Natural killer cell (primary cell): Measurements from ENCODE around the gene ZNF862. TPM values are rescaled to one million over a fixed set of nuclear protein-coding genes. Genes with fewer than 3 reads are reported as not detected.

ENCODE experiments used
- ATAC-seq, 3 donors: fragments of 150-1000 bp in 2 of 3; fragments of 200-7000 bp in 1 of 3; cut with Tn5 transposase; 1 replicate in 1 of 3; 2 replicates in 2 of 3; pipeline ENCODE4 v1.10.0; 2021; ENCODE audit warnings: mild to moderate bottlenecking in 2 of 3, moderate library complexity in 2 of 3
- DNase-seq, 2 donors: peaks; one replicate each; pipeline versions ENCODE4 v3.0.0 to v3.0.0-alpha.2; 2013 to 2021; ENCODE audit warnings: mixed read lengths in 1 of 2
- H3K27ac ChIP-seq: one replicate; pipeline ENCODE4 v1.5.1; 2013; ENCODE audit warnings: mild to moderate bottlenecking, low read length
- H3K27me3 ChIP-seq: one replicate; pipeline ENCODE4 v1.6.1; 2013; ENCODE audit warnings: low read length; ENCODE audit not compliant: control insufficient read depth, insufficient read depth
- H3K36me3 ChIP-seq: one replicate; pipeline ENCODE4 v1.6.1; 2013; ENCODE audit warnings: low read length; ENCODE audit not compliant: control insufficient read depth, insufficient read depth
- H3K4me1 ChIP-seq: one replicate; pipeline ENCODE4 v1.6.1; 2013; ENCODE audit warnings: low read length; ENCODE audit not compliant: control insufficient read depth, insufficient read depth
- H3K4me3 ChIP-seq: one replicate; pipeline ENCODE4 v1.5.1; 2013; ENCODE audit warnings: low read length
- H3K9me3 ChIP-seq: one replicate; pipeline ENCODE4 v1.6.1; 2013; ENCODE audit warnings: low read length; ENCODE audit not compliant: control insufficient read depth, insufficient read depth
- H3K27ac Mint-ChIP-seq, 2 donors: one replicate each; pipeline ENCODE4 v1.8.0; 2022; ENCODE audit warnings: mild to moderate bottlenecking in 2 of 2, mixed read lengths in 2 of 2, moderate library complexity in 1 of 2
- H3K27me3 Mint-ChIP-seq, 2 donors: one replicate each; pipeline ENCODE4 v1.8.0; 2022; ENCODE audit warnings: low read depth in 2 of 2, mixed read lengths in 2 of 2
- H3K36me3 Mint-ChIP-seq: one replicate; pipeline ENCODE4 v1.8.0; 2022; ENCODE audit warnings: mixed read lengths
- H3K4me1 Mint-ChIP-seq, 2 donors: one replicate each; pipeline ENCODE4 v1.8.0; 2022; ENCODE audit warnings: mixed read lengths in 2 of 2
- H3K4me3 Mint-ChIP-seq: one replicate; pipeline ENCODE4 v1.8.0; 2022; ENCODE audit warnings: mild to moderate bottlenecking, moderate library complexity, mixed read lengths
- H3K9me3 Mint-ChIP-seq, 2 donors: one replicate each; pipeline ENCODE4 v1.8.0; 2022; ENCODE audit warnings: mixed read lengths in 2 of 2
- WGBS: methylation state at CpG from one replicate; pipeline ENCODE4 v1.1.7; 2013; ENCODE audit warnings: missing lambda C conversion rate; ENCODE audit not compliant: insufficient coverage; 5-methylcytosine and 5-hydroxymethylcytosine counted together
- intact Hi-C: fragments of 100-400 bp; cut with micrococcal nuclease; formaldehyde crosslinking; loops from one replicate; pipeline ENCODE4 v1.14.2; 2022
- total RNA-seq, 4 donors: library from RNA; stranded (reverse); fragments of 120-200 nt in 1 of 4; gene quantifications; one replicate each; pipeline versions ENCODE4 v1.2.3 to v1.2.4, GENCODE V29; 2013 to 2022
- TF ChIP-seq, protein P1 (sequence below): fragments of 200-600 bp; IDR thresholded peaks from one replicate; pipeline ENCODE4 v1.8.0; 2022; ENCODE audit warnings: antibody characterized with exemption

ZNF862 gene
- total RNA-seq, 3 donors from 2014 or later (not counting 1 experiment from before 2014, with no cell fraction given), result 21.4 to 28.9 (median 21.7) TPM

DNA sequence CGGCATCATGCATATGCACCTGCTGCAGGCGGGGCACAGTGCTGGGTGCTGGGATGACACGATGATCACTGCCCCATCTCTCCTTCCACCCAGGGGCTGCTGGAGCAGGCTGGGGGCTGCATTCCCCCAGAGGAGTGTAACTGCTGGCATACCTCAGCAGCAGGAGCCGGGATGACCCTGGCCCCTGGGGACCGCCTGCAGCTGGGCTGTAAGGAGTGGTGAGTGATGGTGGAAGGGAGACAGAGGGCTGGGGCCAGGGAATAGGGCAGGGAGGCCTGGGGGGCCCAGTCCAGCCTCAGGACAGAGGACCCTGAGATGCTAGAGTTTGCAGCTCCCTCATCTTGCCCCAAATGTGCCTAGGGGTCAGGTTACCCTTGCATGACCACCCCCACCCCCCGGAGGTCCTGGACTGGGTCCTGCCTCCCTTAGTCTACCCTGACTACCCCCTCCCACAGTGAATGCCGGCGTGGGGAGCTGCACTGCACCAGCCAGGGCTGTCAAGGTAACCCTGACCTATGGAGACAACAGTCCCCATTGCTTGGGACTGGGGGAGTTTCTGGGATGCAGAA, 14.5 kb upstream of the ZNF862 start:
- H3K36me3 Mint-ChIP-seq, result no peaks in the 10 kb centered on the region
- 73% methylated on average over 8 of the region's 8 CpGs for WGBS
- no peaks in the 10 kb centered on the region for H3K9me3 Mint-ChIP-seq
- no peak overlapping the region for H3K4me3 Mint-ChIP-seq
- intact Hi-C loops, result no loop called here
- Histone ChIP-seq H3K36me3 (no peaks in the 10 kb centered on the region), H3K4me1 (no peaks in the 10 kb centered on the region), H3K9me3 (no peaks in the 10 kb centered on the region), H3K27ac (no peak overlapping the region), H3K27me3 (no peaks in the 10 kb centered on the region), H3K4me3 (no peak overlapping the region)
- ATAC-seq, result no peak
- H3K4me1 Mint-ChIP-seq, result no peaks in the 10 kb centered on the region
- no peak overlapping the region for H3K27ac Mint-ChIP-seq
- DNase-seq, result no peak
- no peaks in the 10 kb centered on the region for H3K27me3 Mint-ChIP-seq
- TF ChIP-seq, protein P1, sequence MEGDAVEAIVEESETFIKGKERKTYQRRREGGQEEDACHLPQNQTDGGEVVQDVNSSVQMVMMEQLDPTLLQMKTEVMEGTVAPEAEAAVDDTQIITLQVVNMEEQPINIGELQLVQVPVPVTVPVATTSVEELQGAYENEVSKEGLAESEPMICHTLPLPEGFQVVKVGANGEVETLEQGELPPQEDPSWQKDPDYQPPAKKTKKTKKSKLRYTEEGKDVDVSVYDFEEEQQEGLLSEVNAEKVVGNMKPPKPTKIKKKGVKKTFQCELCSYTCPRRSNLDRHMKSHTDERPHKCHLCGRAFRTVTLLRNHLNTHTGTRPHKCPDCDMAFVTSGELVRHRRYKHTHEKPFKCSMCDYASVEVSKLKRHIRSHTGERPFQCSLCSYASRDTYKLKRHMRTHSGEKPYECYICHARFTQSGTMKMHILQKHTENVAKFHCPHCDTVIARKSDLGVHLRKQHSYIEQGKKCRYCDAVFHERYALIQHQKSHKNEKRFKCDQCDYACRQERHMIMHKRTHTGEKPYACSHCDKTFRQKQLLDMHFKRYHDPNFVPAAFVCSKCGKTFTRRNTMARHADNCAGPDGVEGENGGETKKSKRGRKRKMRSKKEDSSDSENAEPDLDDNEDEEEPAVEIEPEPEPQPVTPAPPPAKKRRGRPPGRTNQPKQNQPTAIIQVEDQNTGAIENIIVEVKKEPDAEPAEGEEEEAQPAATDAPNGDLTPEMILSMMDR, result no peak

DNA sequence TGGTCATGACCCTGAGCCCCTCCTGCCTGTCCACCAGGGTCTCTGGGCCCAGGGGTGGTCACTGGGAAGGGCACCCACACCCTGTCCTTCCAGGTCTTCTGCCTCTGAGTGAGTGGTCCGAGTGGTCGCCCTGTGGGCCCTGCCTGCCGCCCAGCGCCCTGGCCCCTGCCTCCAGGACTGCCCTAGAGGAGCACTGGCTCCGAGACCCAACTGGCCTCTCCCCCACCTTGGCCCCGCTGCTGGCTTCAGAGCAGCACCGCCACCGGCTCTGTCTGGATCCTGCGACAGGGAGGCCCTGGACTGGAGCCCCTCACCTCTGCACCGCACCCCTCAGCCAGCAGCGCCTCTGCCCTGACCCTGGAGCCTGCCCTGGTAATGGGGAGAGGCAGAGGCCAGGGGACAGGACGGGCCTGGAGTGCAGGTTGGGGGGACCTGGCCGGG, 13.9 kb upstream of the ZNF862 start:
- Histone ChIP-seq H3K9me3 (no peaks in the 10 kb centered on the region), H3K4me1 (no peaks in the 10 kb centered on the region), H3K4me3 (no peak overlapping the region), H3K27me3 (no peaks in the 10 kb centered on the region), H3K36me3 (no peaks in the 10 kb centered on the region), H3K27ac (no peak overlapping the region)
- TF ChIP-seq, protein P1, result no peak
- ATAC-seq, result no peak
- Mint-ChIP-seq H3K9me3 (no peaks in the 10 kb centered on the region), H3K4me1 (no peaks in the 10 kb centered on the region), H3K27ac (no peak overlapping the region), H3K27me3 (no peaks in the 10 kb centered on the region), H3K4me3 (no peak overlapping the region), H3K36me3 (no peaks in the 10 kb centered on the region)
- no peak for DNase-seq
- WGBS, result 84% methylated on average over 13 of the region's 13 CpGs
- intact Hi-C loops, result no loop called here

DNA sequence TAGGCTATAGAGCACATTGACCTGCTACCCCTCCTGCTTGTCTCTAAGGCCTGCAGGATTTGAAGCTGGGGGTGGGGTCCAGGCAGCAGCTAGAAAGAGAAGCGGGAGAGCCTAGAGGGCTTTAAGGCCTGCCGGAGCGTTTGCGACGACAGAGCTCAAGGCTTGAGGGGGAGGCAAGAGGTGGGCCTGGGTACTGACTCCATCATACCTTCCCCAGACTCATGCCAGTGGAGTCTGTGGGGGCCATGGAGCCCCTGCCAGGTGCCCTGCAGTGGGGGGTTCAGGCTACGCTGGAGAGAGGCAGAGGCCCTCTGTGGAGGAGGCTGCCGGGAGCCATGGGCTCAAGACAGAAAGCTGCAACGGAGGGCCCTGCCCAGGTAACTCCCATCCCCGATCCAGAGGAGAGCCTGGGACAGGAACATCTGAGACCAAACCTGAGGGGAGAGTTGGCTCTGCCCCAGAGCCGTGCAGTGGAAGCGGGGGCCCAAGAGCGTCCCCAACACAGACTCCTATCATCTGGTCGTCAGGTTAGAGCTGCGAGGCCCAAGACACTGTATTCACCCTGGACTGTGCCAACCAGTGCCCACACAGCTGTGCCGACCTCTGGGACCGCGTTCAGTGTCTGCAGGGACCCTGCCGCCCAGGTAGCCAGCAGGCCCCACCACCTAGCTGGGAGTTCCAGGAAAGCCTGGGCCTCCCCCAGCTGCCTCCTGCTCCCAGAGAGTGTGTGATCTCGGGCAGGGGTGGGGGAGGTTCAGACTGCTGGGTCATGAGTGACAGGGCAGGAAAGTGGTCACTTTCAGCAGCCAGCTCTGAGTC, 13.2 kb upstream of the ZNF862 start:
- Histone ChIP-seq H3K4me3 (no peak overlapping the region), H3K27me3 (no peaks in the 10 kb centered on the region), H3K27ac (no peak overlapping the region), H3K9me3 (no peaks in the 10 kb centered on the region), H3K36me3 (no peaks in the 10 kb centered on the region), H3K4me1 (no peaks in the 10 kb centered on the region)
- no peaks in the 10 kb centered on the region for H3K4me1 Mint-ChIP-seq
- WGBS, result 93% methylated on average over 19 of the region's 19 CpGs
- TF ChIP-seq, protein P1, result no peak
- ATAC-seq (no peak), DNase-seq (no peak)
- H3K4me3 Mint-ChIP-seq, result no peak overlapping the region
- no peaks in the 10 kb centered on the region for H3K9me3 Mint-ChIP-seq
- intact Hi-C loops, result no loop called here
- H3K27me3 Mint-ChIP-seq, result no peaks in the 10 kb centered on the region
- H3K27ac Mint-ChIP-seq, result no peak overlapping the region
- H3K36me3 Mint-ChIP-seq, result no peaks in the 10 kb centered on the region
